ENCODE data around the gene LPAR2. TPM values are rescaled to one million over a fixed set of nuclear protein-coding genes. Genes with fewer than 3 reads are reported as not detected.

LPAR2 gene
- total and polyA plus RNA-seq, 2 donors (not counting 3 experiments of a cell fraction or from before 2014, with no cell fraction given): 4.7 to 5.0 TPM

- intact Hi-C loops (cut with micrococcal nuclease): loop anchor here (1.0 to 5.0 kb wide), 2 partner anchors 92 to 112 kb away; no protein-coding TSS in a partner anchor
- no peaks in the 10 kb centered on the region for H3K27me3 ChIP-seq (ENCODE audit: control insufficient read depth in 2 of 2, insufficient read depth in 2 of 2, low read length in 2 of 2)
- POLR2A ChIA-PET: no interaction called here
- dilution Hi-C loops (cut with MboI; ENCODE audit: extremely low pct_ligation_motif_present, low sequenced_read_pairs): no loop called here
- peaks cover 4% of the 10 kb centered on the region for H3K4me1 ChIP-seq (ENCODE audit: control insufficient read depth, extremely low read depth, insufficient read depth, low read length)
- H4K20me1 ChIP-seq (replicated peaks; ENCODE audit: control insufficient read depth, extremely low read depth, insufficient read depth, low read length): no peaks in the 10 kb centered on the region
- H3K9me3 ChIP-seq (replicated peaks; ENCODE audit: control insufficient read depth, insufficient read depth, low read length): no peaks in the 10 kb centered on the region
- peak overlapping the region; percentile 41 for H3K4me2 ChIP-seq (ENCODE audit: insufficient read depth, low read length)
- DNase-seq (ENCODE audit: low read depth, low spot score): no peak
- no peaks in the 10 kb centered on the region for H3K79me2 ChIP-seq (ENCODE audit: control insufficient read depth, insufficient read depth, low read length)
- CTCF ChIA-PET: interaction anchor here (3.1 kb wide), 1 partner anchor 112 kb away, joined by 29 read pairs; no protein-coding TSS in a partner anchor
- H2AFZ ChIP-seq (ENCODE audit: low read depth, low read length): no peak overlapping the region
- H3K36me3 ChIP-seq (ENCODE audit: control insufficient read depth in 2 of 2, extremely low read depth in 1 of 2, insufficient read depth in 2 of 2, low read length in 2 of 2): peaks cover 2 to 26% of the 10 kb centered on the region in 2 experiments
- H3K9ac ChIP-seq (replicated peaks; ENCODE audit: extremely low read depth, insufficient read depth, low read length): no peak overlapping the region
- no peak overlapping the region for H3K27ac ChIP-seq (ENCODE audit: insufficient read depth, low read depth, low read length)
- H3K9me1 ChIP-seq (replicated peaks; ENCODE audit: control insufficient read depth, extremely low read depth, insufficient read depth, low read length): no peaks in the 10 kb centered on the region
- no peak overlapping the region for H3K4me3 ChIP-seq (replicated peaks in 1 of 3; ENCODE audit: insufficient read depth in 1 of 3, low read depth in 1 of 3, low read length in 3 of 3)
- no peak for FAIRE-seq
- BruUV-seq (replicated peaks): no TSS peak
- TF ChIP-seq POLR2AphosphoS5 (IDR thresholded peaks at IDR 0.05; ENCODE audit: insufficient read depth, low read depth, low read length) (no peak), JUN (IDR thresholded peaks at IDR 0.05; ENCODE audit: borderline replicate concordance, insufficient read depth, insufficient read length, low read depth) (no peak), GATA2 (IDR thresholded peaks at IDR 0.05; ENCODE audit: insufficient read depth, insufficient read length, low read depth, low read length) (no peak), MYC (IDR thresholded peaks at IDR 0.05; ENCODE audit: low read depth, low read length) (no peak), FOS (IDR thresholded peaks at IDR 0.05; ENCODE audit: borderline replicate concordance, insufficient read depth, low read length) (no peak), POLR2A (IDR thresholded peaks at IDR 0.05; ENCODE audit: low read depth, low read length) (no peak), CTCF (IDR thresholded peaks at IDR 0.05; ENCODE audit: extremely low read depth in 1 of 2, insufficient read depth in 1 of 2, low read depth in 1 of 2, low read length in 2 of 2) (no peak), EZH2 (IDR thresholded peaks at IDR 0.05; ENCODE audit: borderline replicate concordance, low read depth, low read length, severe bottlenecking) (no peak)
- TF ChIP-seq, protein P1, sequence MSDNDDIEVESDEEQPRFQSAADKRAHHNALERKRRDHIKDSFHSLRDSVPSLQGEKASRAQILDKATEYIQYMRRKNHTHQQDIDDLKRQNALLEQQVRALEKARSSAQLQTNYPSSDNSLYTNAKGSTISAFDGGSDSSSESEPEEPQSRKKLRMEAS (IDR thresholded peaks at IDR 0.05; ENCODE audit: insufficient read depth, insufficient read length): no peak
Observed at GRCh38 chr19:19644054-19644388, 16.0 kb upstream of the LPAR2 start.

Data from endothelial cell of umbilical vein (primary cell).